ENCODE measurements around the gene CDH26.

CDH26 gene

DNA sequence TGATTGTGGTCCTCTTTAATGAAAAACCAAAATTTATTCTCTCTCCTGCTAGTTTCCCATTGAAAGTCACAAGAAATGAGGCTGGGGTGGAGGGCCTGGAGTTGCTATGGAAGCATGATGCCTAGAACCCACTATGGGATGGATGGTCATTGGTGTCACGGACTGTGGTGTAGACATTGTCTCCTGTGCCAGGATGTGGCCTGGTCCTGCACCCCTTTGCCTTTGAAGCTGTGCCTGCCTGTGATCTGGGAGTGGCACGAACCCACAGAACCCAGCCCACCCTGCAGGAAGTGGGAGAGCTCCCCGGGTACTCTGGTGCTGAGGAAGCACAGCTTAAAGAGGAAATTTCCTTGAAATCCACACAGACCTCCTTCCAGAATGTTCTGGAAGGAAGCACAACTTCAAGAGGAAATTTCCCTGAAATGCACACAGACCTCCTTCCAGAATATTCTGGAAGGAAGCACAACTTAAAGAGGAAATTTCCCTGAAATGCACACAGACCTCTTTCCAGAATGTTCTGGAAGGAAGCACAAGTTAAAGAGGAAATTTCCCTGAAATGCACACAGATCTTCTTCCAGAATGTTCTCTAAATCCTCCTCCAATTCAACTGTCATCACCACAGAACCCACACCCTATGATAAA, 105.6 kb downstream of the CDH26 start:
- no peak for DNase-seq (ENCODE audit: low read depth in 2 of 2)
